Measurements from ENCODE around the gene UGT1A3.
"Not testable (repeated sequence)": the region's sequence is repeated elsewhere in the genome, so short reads cannot be mapped to it uniquely, and the experiment has no call there.

Gene UGT1A3

GRCh38 chr2:233691443-233692433 is 37.1 kb upstream of the UGT1A3 start:
- no peak overlapping the region for H3K4me3 ChIP-seq (ENCODE audit: low read depth in 1 of 5, low read length in 5 of 5)
- H3K27me3 ChIP-seq (ENCODE audit: control insufficient read depth in 5 of 5, insufficient read depth in 4 of 5, low read length in 5 of 5) = no peaks in the 10 kb centered on the region
- no peaks in the 10 kb centered on the region for H3K4me1 ChIP-seq (ENCODE audit: control insufficient read depth in 5 of 5, insufficient read depth in 5 of 5, low read length in 5 of 5)
- no peaks in the 10 kb centered on the region for H3K36me3 ChIP-seq (ENCODE audit: control insufficient read depth in 5 of 5, insufficient read depth in 5 of 5, low read length in 5 of 5)
- H3K9ac ChIP-seq (ENCODE audit: low read length in 5 of 5) = no peak overlapping the region
- H3K9me3 ChIP-seq (ENCODE audit: control insufficient read depth in 5 of 5, low read length in 5 of 5) = no peaks in the 10 kb centered on the region
- no peak overlapping the region for H3K27ac ChIP-seq (ENCODE audit: low read depth, low read length)

- Histone ChIP-seq H3K27ac (ENCODE audit: low read depth, low read length) (no peak within 1 kb of the TSS), H3K27me3 (ENCODE audit: control insufficient read depth in 5 of 5, insufficient read depth in 4 of 5, low read length in 5 of 5) (no peaks in the 10 kb centered on the region), H3K36me3 (ENCODE audit: control insufficient read depth in 5 of 5, insufficient read depth in 5 of 5, low read length in 5 of 5) (no peaks in the 10 kb centered on the region), H3K9ac (ENCODE audit: low read length in 5 of 5) (no peak within 1 kb of the TSS), H3K9me3 (ENCODE audit: control insufficient read depth in 5 of 5, low read length in 5 of 5) (no peaks in the 10 kb centered on the region), H3K4me3 (ENCODE audit: low read depth in 1 of 5, low read length in 5 of 5) (no peak within 1 kb of the TSS), H3K4me1 (ENCODE audit: control insufficient read depth in 5 of 5, insufficient read depth in 5 of 5, low read length in 5 of 5) (no peaks in the 10 kb centered on the region)
Observed at GRCh38 chr2:233692648-233693047, 36.2 kb upstream of the UGT1A3 start, which contains the start of gene UGT1A6. Gene UGT1A6 (plus strand): TSS chr2:233692890. CDS start chr2:233693005, 115 bp downstream.

- no peaks in the 10 kb centered on the region for H3K27me3 ChIP-seq (ENCODE audit: control insufficient read depth in 5 of 5, insufficient read depth in 4 of 5, low read length in 5 of 5)
- H3K36me3 ChIP-seq (ENCODE audit: control insufficient read depth in 5 of 5, insufficient read depth in 5 of 5, low read length in 5 of 5) = no peaks in the 10 kb centered on the region
- H3K9ac ChIP-seq (ENCODE audit: low read length in 5 of 5) = no peak overlapping the region
- no peaks in the 10 kb centered on the region for H3K9me3 ChIP-seq (ENCODE audit: control insufficient read depth in 5 of 5, low read length in 5 of 5)
- no peaks in the 10 kb centered on the region for H3K4me1 ChIP-seq (ENCODE audit: control insufficient read depth in 5 of 5, insufficient read depth in 5 of 5, low read length in 5 of 5)
- H3K27ac ChIP-seq (ENCODE audit: low read depth, low read length) = no peak overlapping the region
- H3K4me3 ChIP-seq (ENCODE audit: low read depth in 1 of 5, low read length in 5 of 5) = no peak overlapping the region
Observed at GRCh38 chr2:233693963-233694362, 34.9 kb upstream of the UGT1A3 start.

GRCh38 chr2:233698740-233699139 is 30.1 kb upstream of the UGT1A3 start:
- Histone ChIP-seq H3K4me1 (ENCODE audit: control insufficient read depth in 5 of 5, insufficient read depth in 5 of 5, low read length in 5 of 5) (no peaks in the 10 kb centered on the region), H3K4me3 (ENCODE audit: low read depth in 1 of 5, low read length in 5 of 5) (no peak overlapping the region), H3K9me3 (ENCODE audit: control insufficient read depth in 5 of 5, low read length in 5 of 5) (no peaks in the 10 kb centered on the region), H3K27ac (ENCODE audit: low read depth, low read length) (no peak overlapping the region), H3K27me3 (ENCODE audit: control insufficient read depth in 5 of 5, insufficient read depth in 4 of 5, low read length in 5 of 5) (no peaks in the 10 kb centered on the region), H3K36me3 (ENCODE audit: control insufficient read depth in 5 of 5, insufficient read depth in 5 of 5, low read length in 5 of 5) (no peaks in the 10 kb centered on the region), H3K9ac (ENCODE audit: low read length in 5 of 5) (no peak overlapping the region)

GRCh38 chr2:233699424-233700027 is 29.3 kb upstream of the UGT1A3 start:
- Histone ChIP-seq H3K27me3 (ENCODE audit: control insufficient read depth in 5 of 5, insufficient read depth in 4 of 5, low read length in 5 of 5) (no peaks in the 10 kb centered on the region), H3K9me3 (ENCODE audit: control insufficient read depth in 5 of 5, low read length in 5 of 5) (no peaks in the 10 kb centered on the region), H3K9ac (ENCODE audit: low read length in 5 of 5) (no peak overlapping the region), H3K36me3 (ENCODE audit: control insufficient read depth in 5 of 5, insufficient read depth in 5 of 5, low read length in 5 of 5) (no peaks in the 10 kb centered on the region), H3K4me1 (ENCODE audit: control insufficient read depth in 5 of 5, insufficient read depth in 5 of 5, low read length in 5 of 5) (no peaks in the 10 kb centered on the region), H3K4me3 (ENCODE audit: low read depth in 1 of 5, low read length in 5 of 5) (no peak overlapping the region), H3K27ac (ENCODE audit: low read depth, low read length) (no peak overlapping the region)

- H3K4me1 ChIP-seq (ENCODE audit: control insufficient read depth in 5 of 5, insufficient read depth in 5 of 5, low read length in 5 of 5) = no peaks in the 10 kb centered on the region
- no peaks in the 10 kb centered on the region for H3K9me3 ChIP-seq (ENCODE audit: control insufficient read depth in 5 of 5, low read length in 5 of 5)
- no peak overlapping the region for H3K27ac ChIP-seq (ENCODE audit: low read depth, low read length)
Observed at GRCh38 chr2:233700028-233700635, 28.7 kb upstream of the UGT1A3 start.

GRCh38 chr2:233700842-233701241 is 28.0 kb upstream of the UGT1A3 start:
- H3K27ac ChIP-seq (ENCODE audit: low read depth, low read length) = not testable (repeated sequence)

More at GRCh38 chr2:233700028-233700635, 28.7 kb upstream of the UGT1A3 start:
- Histone ChIP-seq H3K36me3 (ENCODE audit: control insufficient read depth in 5 of 5, insufficient read depth in 5 of 5, low read length in 5 of 5) (no peaks in the 10 kb centered on the region), H3K4me3 (ENCODE audit: low read depth in 1 of 5, low read length in 5 of 5) (no peak overlapping the region), H3K27me3 (ENCODE audit: control insufficient read depth in 5 of 5, insufficient read depth in 4 of 5, low read length in 5 of 5) (no peaks in the 10 kb centered on the region), H3K9ac (ENCODE audit: low read length in 5 of 5) (no peak overlapping the region)

GRCh38 chr2:233702238-233702637 is 26.6 kb upstream of the UGT1A3 start:
- no peaks in the 10 kb centered on the region for H3K36me3 ChIP-seq (ENCODE audit: control insufficient read depth in 5 of 5, insufficient read depth in 5 of 5, low read length in 5 of 5)
- H3K9ac ChIP-seq (ENCODE audit: low read length in 5 of 5) = no peak overlapping the region
- H3K4me1 ChIP-seq (ENCODE audit: control insufficient read depth in 5 of 5, insufficient read depth in 5 of 5, low read length in 5 of 5) = no peaks in the 10 kb centered on the region
- H3K27ac ChIP-seq (ENCODE audit: low read depth, low read length) = no peak overlapping the region
- no peaks in the 10 kb centered on the region for H3K27me3 ChIP-seq (ENCODE audit: control insufficient read depth in 5 of 5, insufficient read depth in 4 of 5, low read length in 5 of 5)
- no peaks in the 10 kb centered on the region for H3K9me3 ChIP-seq (ENCODE audit: control insufficient read depth in 5 of 5, low read length in 5 of 5)
- H3K4me3 ChIP-seq (ENCODE audit: low read depth in 1 of 5, low read length in 5 of 5) = no peak overlapping the region

More at GRCh38 chr2:233700842-233701241, 28.0 kb upstream of the UGT1A3 start:
- not testable (repeated sequence) for H3K36me3 ChIP-seq (ENCODE audit: control insufficient read depth in 5 of 5, insufficient read depth in 5 of 5, low read length in 5 of 5); H3K4me3 ChIP-seq (ENCODE audit: low read depth in 1 of 5, low read length in 5 of 5); H3K4me1 ChIP-seq (ENCODE audit: control insufficient read depth in 5 of 5, insufficient read depth in 5 of 5, low read length in 5 of 5); H3K27me3 ChIP-seq (ENCODE audit: control insufficient read depth in 5 of 5, insufficient read depth in 4 of 5, low read length in 5 of 5); H3K9ac ChIP-seq (ENCODE audit: low read length in 5 of 5); H3K9me3 ChIP-seq (ENCODE audit: control insufficient read depth in 5 of 5, low read length in 5 of 5)

GRCh38 chr2:233705911-233706506 is 22.8 kb upstream of the UGT1A3 start:
- no peak overlapping the region for H3K27ac ChIP-seq (ENCODE audit: low read depth, low read length)
- no peaks in the 10 kb centered on the region for H3K27me3 ChIP-seq (ENCODE audit: control insufficient read depth in 5 of 5, insufficient read depth in 4 of 5, low read length in 5 of 5)

More at GRCh38 chr2:233705911-233706506, 22.8 kb upstream of the UGT1A3 start:
- H3K36me3 ChIP-seq (ENCODE audit: control insufficient read depth in 5 of 5, insufficient read depth in 5 of 5, low read length in 5 of 5) = no peaks in the 10 kb centered on the region
- H3K4me3 ChIP-seq (ENCODE audit: low read depth in 1 of 5, low read length in 5 of 5) = no peak overlapping the region
- no peak overlapping the region for H3K9ac ChIP-seq (ENCODE audit: low read length in 5 of 5)
- H3K9me3 ChIP-seq (ENCODE audit: control insufficient read depth in 5 of 5, low read length in 5 of 5) = no peaks in the 10 kb centered on the region
- H3K4me1 ChIP-seq (ENCODE audit: control insufficient read depth in 5 of 5, insufficient read depth in 5 of 5, low read length in 5 of 5) = no peaks in the 10 kb centered on the region

Data from subcutaneous abdominal adipose tissue (tissue), 5 donors.